Keratinocyte (primary cell): Measurements from ENCODE around the gene FBXO31.

Experiments used
- CTCF ChIP-seq, 3 experiments: IDR thresholded peaks in 1 of 3; conservative IDR thresholded peaks in 1 of 3; optimal IDR thresholded peaks in 1 of 3; 2 replicates in 2 of 3; 3 replicates in 1 of 3; pipeline versions ENCODE3 to v1.5.1; 2011; ENCODE audit warnings: low read length in 3 of 3, mild to moderate bottlenecking in 3 of 3, moderate library complexity in 2 of 3, control low read depth in 1 of 3, inconsistent platforms in 1 of 3; ENCODE audit not compliant: insufficient read depth in 2 of 3; ENCODE audit errors: extremely low read depth in 1 of 3
- EZH2 ChIP-seq: IDR thresholded peaks from one replicate; pipeline ENCODE4 v1.6.1; 2012; ENCODE audit warnings: inconsistent platforms, mild to moderate bottlenecking, low read length, moderate library complexity

GRCh38 chr16:87322360-87322759, 61.2 kb downstream of the FBXO31 start:
- TF ChIP-seq CTCF (optimal IDR thresholded peaks at IDR 0.05 in 1 of 3, IDR thresholded peaks at IDR 0.05 in 1 of 3, conservative IDR thresholded peaks at IDR 0.05 in 1 of 3; ENCODE audit: extremely low read depth in 1 of 3, insufficient read depth in 2 of 3, low read length in 3 of 3), result no peak
- TF ChIP-seq EZH2, result no peak
